ENCODE results near the gene LRCOL1.

The LRCOL1 gene

GRCh38 chr12:132562489-132563021 is 47.8 kb downstream of the LRCOL1 start:
- DNase-seq = no peak

GRCh38 chr12:132561427-132562156 is 48.8 kb downstream of the LRCOL1 start:
- no peak for DNase-seq

- DNase-seq = peak; percentile 59
Observed at GRCh38 chr12:132560614-132561426, 49.6 kb downstream of the LRCOL1 start.

- DNase-seq = no peak
Observed at GRCh38 chr12:132560364-132560613, 50.1 kb downstream of the LRCOL1 start.

GRCh38 chr12:132559652-132560363 is 50.6 kb downstream of the LRCOL1 start:
- peak; percentile 14 for DNase-seq

- DNase-seq = no peak
Observed at GRCh38 chr12:132558861-132559623, 51.3 kb downstream of the LRCOL1 start.

- DNase-seq = no peak
Observed at GRCh38 chr12:132558042-132558856, 52.1 kb downstream of the LRCOL1 start.

GRCh38 chr12:132557291-132558015 is 52.9 kb downstream of the LRCOL1 start:
- DNase-seq = no peak

- no peak for DNase-seq
Observed at GRCh38 chr12:132556801-132557200, 53.6 kb downstream of the LRCOL1 start.

GRCh38 chr12:132556216-132556615 is 54.2 kb downstream of the LRCOL1 start:
- no peak for DNase-seq

- DNase-seq = no peak
Observed at GRCh38 chr12:132555686-132556085, 54.7 kb downstream of the LRCOL1 start.

GRCh38 chr12:132554845-132555630 is 55.3 kb downstream of the LRCOL1 start:
- DNase-seq = no peak
